GM12873 (cell line): Measurements from ENCODE around the gene WRAP73.

Experiments used
- CTCF ChIP-seq: IDR thresholded peaks from 2 replicates; pipeline ENCODE4 v1.5.1; 2012; ENCODE audit warnings: low read depth, mild to moderate bottlenecking, moderate library complexity, low read length, control low read depth; ENCODE audit not compliant: insufficient read depth; ENCODE audit errors: missing control alignments

The WRAP73 gene

GRCh38 chr1:3642919-3643675, 6.8 kb downstream of the WRAP73 start:
- TF ChIP-seq CTCF, result no peak

- no peak for TF ChIP-seq CTCF
These were observed 8.1 kb downstream of the WRAP73 start for GRCh38 chr1:3641816-3642215.

GRCh38 chr1:3641046-3641760, 8.7 kb downstream of the WRAP73 start:
- no peak for TF ChIP-seq CTCF

GRCh38 chr1:3640121-3640837, 9.6 kb downstream of the WRAP73 start:
- TF ChIP-seq CTCF, result no peak

GRCh38 chr1:3639397-3639911, 10.4 kb downstream of the WRAP73 start:
- no peak for TF ChIP-seq CTCF

- TF ChIP-seq CTCF, result no peak
These were observed 11.2 kb downstream of the WRAP73 start for GRCh38 chr1:3638676-3639075.

- TF ChIP-seq CTCF, result no peak
These were observed 11.9 kb downstream of the WRAP73 start for GRCh38 chr1:3638027-3638426.
